Body of pancreas (tissue), 4 donors: ENCODE data around the gene IZUMO4.

ENCODE experiments used
- POLR2A ChIP-seq, 3 donors: fragments of 450-650 bp; IDR thresholded peaks; one replicate each; pipeline ENCODE4 v1.6.1; 2016; ENCODE audit warnings: antibody characterized with exemption in 3 of 3, mild to moderate bottlenecking in 2 of 3
- TF ChIP-seq, protein P1 (sequence below), 7 experiments: fragments of 450-650 bp in 4 of 7; fragments of 200-600 bp in 3 of 7; sonication (generic) in 3 of 7; IDR thresholded peaks; one replicate each; pipeline ENCODE4 v1.5.1; 2016 to 2019; ENCODE audit warnings: antibody characterized with exemption in 7 of 7

DNA sequence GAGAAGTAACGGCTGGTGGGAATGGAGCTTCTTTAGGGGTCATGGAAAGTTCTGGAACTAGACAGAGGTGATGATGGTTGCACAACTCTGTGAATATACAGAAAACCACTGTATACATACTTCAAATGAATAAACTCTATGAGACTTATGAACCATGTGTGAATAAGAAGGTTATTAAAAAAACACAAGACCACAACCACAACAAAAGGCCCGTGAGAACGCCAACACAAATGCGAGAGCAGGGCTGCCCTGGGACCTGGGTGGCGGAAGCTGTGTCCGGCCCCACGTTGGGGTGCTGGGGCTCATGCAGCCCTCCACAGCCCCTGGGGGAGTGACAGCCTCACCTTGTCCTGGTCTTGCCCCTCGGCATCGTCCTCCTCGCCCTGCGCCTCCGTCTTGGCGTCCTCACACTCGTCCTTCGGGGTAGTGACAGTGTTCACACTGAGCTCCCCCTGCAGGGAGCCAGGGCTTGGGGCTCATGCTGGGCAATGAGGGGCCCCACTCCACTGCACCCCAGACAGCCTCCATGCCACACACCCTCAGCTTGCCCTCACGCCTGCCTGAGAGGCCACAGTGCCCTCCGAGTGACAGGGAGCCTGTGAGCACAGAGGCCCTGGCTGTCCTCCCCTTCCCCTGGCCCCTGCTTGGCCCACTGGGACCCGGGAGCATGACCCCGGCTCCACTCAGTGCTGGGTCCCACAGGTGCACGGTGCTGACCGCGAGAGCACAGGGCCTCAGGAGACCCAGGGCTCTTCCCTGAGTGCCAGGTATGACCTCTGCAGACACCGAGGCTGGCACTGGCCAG lies 16.0 kb downstream of the IZUMO4 start:
- TF ChIP-seq, protein P1, sequence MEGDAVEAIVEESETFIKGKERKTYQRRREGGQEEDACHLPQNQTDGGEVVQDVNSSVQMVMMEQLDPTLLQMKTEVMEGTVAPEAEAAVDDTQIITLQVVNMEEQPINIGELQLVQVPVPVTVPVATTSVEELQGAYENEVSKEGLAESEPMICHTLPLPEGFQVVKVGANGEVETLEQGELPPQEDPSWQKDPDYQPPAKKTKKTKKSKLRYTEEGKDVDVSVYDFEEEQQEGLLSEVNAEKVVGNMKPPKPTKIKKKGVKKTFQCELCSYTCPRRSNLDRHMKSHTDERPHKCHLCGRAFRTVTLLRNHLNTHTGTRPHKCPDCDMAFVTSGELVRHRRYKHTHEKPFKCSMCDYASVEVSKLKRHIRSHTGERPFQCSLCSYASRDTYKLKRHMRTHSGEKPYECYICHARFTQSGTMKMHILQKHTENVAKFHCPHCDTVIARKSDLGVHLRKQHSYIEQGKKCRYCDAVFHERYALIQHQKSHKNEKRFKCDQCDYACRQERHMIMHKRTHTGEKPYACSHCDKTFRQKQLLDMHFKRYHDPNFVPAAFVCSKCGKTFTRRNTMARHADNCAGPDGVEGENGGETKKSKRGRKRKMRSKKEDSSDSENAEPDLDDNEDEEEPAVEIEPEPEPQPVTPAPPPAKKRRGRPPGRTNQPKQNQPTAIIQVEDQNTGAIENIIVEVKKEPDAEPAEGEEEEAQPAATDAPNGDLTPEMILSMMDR (IDR thresholded peaks at IDR 0.05) = no peak
- no peak for TF ChIP-seq POLR2A (IDR thresholded peaks at IDR 0.05)
